Stimulated activated CD4-positive, alpha-beta T cell treated with anti-CD3 and anti-CD28 coated beads, TNF-alpha, amount 100 ng/mL, for 4 hours (primary cell): ENCODE data around the gene COMMD1.
"Not testable (repeated sequence)": the region's sequence is repeated elsewhere in the genome, so short reads cannot be mapped to it uniquely, and the experiment has no call there.

Experiments used
- DNase-seq, 3 experiments: peaks; one replicate each; pipeline ENCODE4 v3.0.0-alpha.2; 2020; ENCODE audit warnings: low read depth in 3 of 3

COMMD1 gene

DNA sequence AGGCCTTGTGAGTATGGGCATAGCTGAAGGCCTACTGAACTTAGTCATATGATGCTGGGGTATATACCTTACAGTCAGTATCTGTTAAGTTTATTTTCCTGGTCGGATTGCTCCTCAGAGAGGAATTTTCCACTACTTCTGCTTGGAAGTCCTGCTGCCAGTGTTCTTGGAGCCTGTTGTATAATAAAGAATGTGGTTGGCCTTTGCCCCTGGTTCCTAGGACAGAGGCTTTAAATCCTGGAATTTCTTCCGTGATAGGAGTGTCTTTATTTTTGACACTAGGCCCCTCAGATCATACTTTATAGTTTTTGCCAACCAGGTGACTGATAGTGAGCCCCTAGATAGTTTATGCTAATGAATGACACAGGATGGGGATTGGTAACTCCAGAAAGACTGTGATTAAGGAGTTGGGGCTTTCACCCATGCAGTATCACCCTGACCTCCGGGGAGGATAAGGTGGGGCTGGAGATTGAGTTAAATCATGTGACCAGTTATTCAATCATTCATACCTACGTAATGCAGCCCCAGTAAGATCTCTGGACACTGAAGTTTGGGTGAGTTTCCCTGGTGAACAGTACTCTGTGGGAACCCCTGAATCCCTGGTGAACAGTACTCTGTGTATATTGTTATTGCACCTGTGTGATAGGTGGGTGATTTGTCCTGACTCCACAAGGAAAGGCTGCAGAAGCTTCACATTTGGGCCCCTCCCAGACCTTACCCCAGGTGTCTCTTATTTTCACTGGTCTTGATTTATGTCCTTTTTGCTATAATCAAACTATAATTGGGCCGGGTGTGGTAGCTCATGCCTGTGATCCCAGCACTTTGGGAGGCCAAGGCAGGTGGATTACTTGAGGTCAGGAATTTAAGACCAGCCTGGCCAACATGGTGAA is 56.9 kb downstream of the COMMD1 start:
- DNase-seq: no peak

DNA sequence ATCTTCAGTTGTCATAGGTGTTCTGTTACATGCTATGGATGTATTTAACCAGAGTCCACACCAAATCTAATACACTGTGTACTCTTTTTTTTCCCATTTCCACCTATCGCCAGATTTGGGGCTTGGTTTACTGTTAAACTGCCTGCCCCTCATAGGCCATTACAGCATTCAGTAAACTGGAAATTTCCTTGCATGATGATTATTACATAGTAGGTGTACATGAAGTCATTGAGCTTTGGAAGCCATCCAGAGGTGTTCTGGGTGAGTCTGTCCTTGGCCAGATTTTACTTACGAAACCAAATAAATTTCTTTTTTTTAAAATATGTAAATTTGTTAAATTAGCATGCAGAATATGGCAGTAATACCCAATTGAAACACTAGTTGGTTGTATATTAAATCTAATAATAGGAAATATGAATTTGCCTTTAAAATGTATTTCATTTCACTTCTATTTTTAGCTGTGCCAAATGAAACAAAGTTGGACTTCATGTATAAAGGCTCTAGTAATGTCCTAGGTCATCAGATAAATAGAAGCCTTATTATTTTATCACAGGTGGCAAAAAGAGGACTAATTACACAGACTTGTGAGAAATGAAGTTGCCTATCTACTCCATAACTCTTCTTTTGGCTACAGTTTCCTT is 60.7 kb downstream of the COMMD1 start:
- no peak for DNase-seq

DNA sequence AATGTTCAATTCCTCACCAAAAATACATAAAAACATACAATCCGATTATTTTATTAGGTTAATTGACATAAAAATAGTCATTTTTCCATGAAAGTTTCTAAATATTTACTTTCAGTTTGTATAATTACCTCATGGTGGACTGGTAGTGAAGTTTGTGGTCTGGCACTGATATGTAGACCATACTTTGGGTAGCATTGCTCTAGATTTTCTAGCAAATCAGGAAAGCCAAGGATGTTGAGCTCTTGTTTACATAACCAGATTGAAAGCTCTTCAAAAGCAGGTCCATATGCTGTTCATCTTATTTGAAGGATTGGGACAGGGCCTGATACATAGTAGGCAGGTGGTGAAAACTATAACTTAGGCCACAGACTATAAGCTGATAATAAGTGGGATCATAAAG is 61.8 kb downstream of the COMMD1 start:
- DNase-seq: no peak

DNA sequence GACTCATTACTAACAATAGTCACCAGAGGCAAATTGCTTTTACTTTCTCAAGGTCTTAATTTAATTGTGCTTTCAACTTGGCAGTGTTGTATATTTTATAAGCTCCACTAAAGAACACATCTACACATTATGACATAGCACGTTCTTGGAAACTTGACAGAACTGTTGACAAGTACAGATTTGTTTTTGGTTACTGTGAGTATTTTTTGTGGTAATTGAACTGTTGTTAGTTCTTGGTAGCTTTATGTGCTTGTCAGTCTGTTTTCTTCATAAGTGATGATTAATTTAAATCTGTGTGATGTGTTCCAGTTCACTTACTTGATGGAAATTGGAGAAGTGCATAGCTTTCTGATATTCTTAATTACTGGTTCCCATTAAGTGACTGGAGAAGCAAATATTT is 63.9 kb downstream of the COMMD1 start:
- DNase-seq: no peak

DNA sequence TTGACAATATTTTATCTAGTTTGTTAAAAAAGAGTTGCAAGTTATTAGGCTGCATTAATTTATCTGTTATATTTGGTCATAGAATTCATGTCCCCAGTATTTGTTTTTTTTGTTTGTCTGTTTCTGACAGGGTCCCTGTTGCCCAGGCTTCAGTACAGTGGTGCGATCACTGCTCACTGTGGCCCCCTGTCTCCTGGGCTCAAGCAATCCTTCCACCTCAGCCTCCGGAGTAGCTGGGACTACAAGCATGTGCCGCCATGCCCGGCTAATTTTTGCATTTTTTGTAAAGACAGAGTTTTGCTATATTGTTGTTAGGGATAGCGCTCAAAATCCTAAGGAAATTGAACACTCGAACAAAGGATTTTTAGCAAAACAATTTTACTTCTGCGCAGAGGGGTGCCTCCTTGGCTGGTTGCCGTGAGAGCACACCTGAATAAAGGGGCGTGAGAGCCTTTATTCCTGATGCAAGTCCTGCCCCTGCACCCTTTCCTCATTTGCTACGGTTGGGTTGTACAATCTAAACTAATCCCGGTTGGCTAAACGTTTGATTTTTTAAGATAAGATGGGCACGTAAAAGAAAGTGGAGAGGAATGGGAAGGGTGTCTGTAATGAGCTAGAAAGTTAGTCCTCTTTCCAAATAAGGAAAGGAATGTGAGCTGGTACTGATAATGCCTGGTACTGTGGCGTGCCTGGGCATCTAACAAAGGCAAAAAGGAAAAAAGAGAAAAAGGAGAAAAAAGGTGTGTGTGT is 65.5 kb downstream of the COMMD1 start:
- DNase-seq: no peak

DNA sequence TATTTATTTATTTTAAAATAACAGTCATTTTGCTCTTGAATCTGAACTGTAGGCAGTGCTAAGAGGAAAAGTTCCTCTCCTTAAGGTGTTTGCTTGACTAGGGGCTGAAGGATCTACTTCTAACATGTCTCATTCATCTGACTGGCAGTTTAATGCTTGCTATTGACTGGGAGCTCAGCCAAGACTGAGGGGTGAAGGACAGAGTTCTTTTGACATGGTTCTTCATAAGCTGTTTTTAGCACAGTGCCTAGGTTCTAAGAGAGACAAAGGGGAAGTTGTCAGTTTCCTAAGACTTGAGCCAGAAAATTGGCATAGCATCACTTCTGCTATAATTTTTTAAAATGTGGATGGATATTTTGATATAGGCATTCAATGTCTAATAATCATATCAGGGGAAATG is 73.0 kb downstream of the COMMD1 start:
- DNase-seq: no peak

DNA sequence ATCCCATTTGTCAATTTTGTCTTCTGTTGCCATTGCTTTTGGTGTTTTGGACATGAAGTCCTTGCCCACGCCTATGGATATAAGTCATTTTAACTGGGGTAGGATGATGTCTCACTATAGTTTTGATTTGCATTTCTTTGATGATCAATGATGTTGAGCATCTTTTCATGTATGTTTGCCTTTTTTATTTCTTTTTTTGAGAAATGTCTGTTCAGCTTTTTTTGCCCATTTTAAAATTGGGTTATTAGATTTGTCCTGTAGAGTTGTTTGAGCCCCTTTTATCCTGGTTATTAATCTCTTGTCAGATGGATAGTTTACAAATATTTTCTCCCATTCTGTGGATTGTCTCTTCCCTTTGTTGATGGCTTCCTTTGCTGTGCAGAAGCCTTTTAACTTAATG is 75.3 kb downstream of the COMMD1 start:
- no peak for DNase-seq

DNA sequence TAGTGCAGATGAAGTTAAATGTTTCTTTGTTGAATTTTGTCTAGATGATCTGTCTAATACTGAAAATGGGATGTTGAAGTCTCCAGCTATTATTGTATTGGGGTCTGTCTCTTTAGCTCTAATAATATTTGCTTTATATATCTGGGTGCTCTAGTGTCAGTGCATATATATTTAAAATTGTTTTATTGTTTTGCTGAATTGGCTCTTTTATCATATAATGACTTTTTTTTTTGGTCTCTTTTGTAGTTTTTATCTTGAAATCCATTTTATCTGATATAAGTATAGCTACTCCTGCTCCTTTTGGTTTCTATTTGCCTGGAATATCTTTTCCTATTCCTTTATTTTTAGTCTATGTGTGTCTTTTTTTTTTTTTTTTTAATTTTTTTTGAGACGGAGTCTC is 79.2 kb downstream of the COMMD1 start:
- no peak for DNase-seq

DNA sequence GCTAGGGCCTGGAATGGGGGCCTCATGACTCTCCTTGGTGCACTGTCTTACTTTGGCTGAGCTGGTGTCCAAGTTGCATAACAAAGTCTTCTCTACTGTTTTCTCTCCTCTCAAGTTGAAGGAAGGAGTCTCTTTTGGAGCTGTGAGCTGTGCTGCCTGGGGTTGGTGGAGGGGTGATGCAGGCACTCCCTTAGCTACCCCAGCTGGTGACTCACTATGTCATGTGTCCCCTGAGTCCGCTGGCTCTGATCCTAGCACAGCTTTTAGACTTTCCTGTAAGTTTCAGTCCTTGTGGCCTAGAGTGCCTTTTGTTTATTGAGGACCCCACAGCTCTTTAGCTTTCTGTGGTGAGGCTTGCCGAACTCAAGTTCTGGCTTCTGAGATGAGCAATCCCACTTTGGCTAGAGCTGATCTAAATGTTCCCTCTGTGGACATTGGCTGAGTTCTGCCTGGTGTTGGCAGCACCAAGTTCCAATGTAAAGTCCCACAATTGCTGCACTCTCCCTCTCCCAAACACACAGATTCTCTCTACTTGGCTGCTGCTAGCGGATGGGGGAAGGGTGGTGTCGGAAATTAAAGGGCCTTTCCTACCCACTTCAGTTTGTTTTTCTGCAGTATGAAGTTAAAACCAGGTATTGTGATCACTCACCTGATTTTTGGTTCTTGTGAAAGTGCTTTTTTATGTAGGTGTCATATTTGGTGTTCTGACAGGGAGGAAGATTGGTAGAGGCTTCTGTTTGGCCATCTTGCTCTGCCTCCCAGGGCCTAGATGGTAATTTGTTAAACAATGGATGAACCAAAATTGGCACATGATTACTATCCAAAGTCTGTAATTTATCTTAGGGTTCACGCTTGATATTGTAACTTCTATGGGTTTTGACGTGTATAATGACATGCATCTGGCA is 83.2 kb downstream of the COMMD1 start:
- DNase-seq: no peak

DNA sequence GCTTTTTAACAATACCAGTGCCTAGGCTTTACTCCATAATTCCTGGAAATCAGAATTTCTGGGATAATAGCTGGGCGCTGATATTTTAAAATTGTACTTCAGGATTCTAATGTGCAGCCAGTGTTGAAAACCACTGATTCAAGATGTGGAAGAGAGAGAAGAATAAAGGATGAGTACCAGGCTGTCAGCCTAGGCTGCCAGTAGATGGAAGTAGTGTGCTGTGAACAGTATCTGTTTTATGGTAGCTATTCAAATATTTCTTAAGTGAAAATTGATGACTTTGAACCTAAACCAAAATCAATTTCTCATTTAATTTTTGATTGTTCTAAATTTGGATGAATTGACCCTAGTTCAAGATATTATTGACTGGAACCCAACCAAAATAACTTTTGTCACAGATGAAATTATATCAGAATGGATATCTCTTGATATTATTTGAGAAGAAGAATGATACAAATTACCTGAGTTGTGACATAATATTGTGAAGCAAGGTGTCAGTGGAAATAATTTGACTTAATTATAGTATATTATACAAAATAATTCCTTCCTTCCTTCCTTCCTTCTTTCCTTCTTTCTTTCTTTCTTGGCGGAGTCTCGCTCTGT is 88.0 kb downstream of the COMMD1 start:
- DNase-seq: no peak

DNA sequence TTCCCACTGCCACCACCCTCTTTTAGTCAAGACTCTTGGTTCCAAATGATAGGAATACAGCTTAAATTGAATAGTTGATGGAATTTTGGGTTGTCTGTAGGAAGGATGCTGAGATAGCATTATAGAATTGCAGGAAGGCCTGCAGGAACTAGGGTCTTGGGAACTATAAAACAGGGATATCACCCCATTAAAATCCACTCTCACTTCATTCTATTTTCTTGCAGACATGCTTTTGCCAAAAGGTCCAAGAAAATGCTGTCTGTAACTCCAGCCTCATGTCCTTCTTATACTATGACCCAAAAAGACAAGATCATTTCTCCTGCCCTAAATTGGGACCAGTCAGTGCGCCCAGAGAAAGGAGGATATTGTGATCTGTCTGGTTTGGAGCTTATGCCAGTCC is 89.1 kb downstream of the COMMD1 start:
- no peak for DNase-seq

DNA sequence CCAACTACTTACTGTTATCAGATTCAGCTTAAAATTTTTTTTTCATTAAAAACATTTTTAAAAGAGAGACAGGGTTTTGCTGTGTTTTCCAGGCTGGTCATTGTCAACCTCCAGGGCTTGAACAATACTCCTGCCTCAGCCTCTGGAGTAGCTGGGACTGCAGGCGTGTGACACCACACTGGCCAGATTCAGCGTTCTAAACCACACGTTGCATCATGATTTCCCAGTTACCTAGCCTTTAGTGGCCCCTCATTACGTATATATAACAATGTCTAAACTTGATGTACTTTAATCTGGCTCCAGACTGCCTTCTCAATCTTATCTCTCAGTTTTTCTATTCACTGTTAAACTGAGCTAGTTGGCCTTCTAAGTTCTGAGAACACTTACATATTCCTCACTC is 89.6 kb downstream of the COMMD1 start:
- DNase-seq: no peak

DNA sequence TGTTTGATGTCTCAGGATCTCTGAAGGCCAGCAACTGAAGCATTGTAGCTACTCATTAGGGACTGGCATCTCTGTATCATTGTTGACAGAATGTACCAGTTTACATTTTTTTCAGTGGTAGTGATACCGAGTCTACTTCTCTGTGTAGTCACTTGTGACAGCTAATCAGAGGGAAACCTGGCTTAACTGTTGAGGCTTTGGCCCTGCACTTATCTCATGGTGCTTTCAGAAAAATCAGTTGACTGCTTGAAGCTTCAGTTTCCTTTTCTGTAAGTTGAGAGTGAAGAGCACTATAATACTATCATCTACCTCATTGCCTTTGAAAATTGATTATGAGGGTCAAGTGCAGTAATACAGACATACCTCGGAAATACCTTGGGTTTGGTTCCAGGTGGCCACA is 90.0 kb downstream of the COMMD1 start:
- no peak for DNase-seq

DNA sequence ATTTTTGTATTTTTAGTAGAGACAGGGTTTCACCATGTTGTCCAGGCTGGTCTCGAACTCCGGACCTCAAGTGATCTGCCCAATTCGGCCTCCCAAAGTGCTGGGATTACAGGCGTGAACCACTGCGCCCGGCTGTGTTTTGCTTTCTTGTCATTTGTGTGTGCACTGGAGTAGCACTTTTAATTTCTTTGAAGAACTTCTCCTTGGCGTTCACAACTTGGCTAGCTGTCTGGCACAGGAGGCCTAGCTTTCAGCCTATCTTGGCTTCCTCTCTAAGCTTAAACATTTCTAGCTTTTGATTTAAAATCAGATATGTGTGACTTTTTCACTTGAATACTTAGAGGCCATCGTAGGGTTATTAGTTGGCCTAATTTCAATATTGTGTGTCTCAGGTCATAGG is 93.0 kb downstream of the COMMD1 start:
- DNase-seq: no peak

DNA sequence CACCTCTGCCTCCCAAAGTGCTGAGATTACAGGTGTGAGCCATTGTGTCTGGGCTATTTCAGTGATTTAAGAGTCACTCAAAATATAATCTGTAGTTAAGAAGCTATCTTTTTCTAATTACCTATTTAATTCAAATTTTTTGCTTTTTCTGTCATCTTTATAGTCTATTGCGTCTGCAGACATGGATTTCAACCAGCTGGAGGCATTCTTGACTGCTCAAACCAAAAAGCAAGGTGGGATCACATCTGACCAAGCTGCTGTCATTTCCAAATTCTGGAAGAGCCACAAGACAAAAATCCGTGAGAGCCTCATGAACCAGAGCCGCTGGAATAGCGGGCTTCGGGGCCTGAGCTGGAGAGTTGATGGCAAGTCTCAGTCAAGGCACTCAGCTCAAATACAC is 95.1 kb downstream of the COMMD1 start:
- no peak for DNase-seq

DNA sequence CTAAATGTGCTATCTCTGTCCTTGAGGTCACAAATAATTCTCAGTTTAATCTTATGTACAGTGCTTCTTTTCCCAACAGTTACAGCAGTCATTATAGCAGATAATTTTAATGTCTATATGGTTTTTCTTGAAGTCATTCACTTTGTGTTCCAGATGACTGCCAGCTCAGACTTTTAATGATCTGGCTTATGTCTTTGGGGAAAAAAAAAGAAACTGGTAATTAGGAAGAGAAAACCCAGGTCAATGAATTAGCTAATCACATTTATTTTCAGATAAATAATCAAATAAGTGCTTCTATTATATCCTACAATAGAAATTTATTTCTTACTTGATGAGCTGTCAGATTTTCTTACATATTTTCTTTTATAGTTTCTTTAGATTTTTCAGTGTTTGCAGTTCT is 96.0 kb downstream of the COMMD1 start:
- no peak for DNase-seq

DNA sequence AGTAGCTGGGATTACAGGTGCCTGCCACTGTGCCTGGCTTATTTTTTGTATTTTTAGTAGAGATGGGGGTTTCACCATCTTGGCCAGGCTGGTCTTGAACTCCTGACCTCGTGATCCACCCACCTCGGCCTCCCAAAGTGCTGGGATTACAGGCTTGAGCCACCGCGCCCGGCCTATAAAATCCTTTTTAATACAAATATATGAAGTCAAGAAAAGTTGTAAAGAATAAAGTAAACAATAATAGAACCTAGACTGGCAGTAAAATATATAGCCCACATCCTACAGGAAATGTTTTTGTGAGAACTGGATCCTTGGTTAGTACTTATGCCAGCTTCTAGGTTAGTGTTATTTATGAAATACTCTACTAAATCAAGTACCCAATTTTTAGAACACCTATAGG is 99.0 kb downstream of the COMMD1 start:
- not testable (repeated sequence) for DNase-seq

DNA sequence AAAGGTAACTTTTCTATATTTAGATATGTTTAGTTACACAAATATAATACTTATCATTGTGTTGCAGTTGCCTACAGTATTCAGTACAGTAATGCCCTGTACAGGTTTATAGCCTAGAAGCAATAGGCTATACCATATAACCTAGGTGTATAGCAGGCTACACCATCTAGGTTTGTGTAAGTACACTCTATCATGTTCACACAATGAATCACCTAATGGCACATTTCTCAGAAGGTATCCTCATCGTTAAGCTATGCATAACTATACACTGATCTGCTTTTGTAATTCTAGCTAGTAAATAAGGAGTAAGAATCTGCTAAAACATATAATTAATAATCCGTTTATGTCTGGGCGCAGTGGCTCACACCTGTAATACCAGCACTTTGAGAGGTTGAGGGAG is 102.1 kb downstream of the COMMD1 start:
- DNase-seq: no peak

DNA sequence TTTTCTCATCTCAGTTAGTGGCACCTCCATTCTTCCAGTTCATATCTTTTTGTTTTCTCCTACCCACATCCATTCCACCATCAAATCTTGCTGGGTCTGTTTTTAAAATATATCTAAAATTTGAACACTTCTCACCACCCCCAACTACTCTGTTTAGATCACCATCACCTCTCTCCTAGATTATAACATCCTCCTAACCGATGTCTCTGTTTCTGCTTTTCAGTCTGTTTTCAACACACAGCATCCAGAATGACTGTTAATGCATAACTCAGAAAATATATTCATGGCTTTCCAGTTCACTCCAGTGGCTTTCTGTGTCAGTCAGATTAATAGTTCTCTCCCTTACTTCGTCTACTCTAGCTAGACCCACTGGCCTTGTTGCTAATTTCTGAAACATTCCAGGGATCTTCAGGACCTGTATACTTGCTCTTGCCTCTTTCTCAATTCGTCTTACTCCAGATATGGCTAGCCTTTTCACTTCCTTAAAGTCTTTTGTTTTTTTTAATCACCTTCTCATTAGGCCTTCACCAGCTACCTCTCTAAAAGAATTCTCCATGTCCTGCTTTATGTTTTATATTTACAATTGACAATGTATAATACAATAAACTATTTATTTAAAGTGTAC is 105.3 kb downstream of the COMMD1 start:
- DNase-seq: no peak

DNA sequence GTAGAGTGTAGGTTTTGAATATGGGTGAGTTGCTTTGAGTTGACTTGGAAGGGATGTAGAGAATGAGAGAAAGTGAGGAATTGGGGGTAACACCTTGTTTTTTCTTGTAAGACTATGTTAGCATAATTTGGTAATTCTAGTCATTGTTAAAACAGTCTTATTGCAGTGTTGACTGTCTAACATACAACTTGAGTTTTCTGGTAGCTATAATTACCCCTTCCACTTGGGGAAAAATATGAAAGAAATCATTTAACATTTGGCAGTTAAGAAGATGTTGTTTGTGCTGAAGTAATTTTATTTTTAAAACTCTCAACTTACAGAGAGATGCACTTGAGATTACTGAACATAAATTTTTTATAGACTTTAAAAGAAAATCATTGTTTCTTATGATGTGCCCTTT is 108.2 kb downstream of the COMMD1 start:
- no peak for DNase-seq

DNA sequence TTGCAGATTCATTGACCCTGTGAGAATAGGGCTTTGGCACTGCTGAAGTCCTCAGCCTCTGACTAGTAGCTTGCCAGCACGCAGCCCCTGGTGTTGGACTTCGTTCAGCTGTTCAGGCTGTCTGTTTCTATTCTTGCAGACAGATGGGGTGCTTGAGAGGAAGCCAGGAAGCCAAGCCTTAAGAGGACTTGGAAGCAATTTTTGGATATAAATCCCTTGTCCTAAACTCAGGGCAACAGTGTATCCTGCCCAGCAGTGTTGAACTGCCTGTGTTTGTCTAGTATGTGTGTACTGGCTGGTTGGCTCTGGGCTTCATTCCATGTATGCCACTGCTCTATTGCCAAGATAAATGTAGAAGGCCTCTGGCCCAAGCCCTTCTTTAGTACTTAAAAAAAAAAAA is 108.6 kb downstream of the COMMD1 start:
- no peak for DNase-seq
